Adrenal gland (tissue), 5 donors: ENCODE measurements around the gene PAGR1.
A peak's percentile ranks its signal among the peaks of the same experiment; 100 is the strongest.

Experiments
- POLR2A ChIP-seq, 2 donors: fragments of 450-650 bp; IDR thresholded peaks; one replicate each; pipeline ENCODE4 v1.6.1; 2017; ENCODE audit warnings: antibody characterized with exemption in 2 of 2, mild to moderate bottlenecking in 2 of 2, moderate library complexity in 1 of 2
- TF ChIP-seq, protein P1 (sequence below), 6 experiments: fragments of 450-650 bp in 4 of 6; fragments of 200-600 bp in 2 of 6; sonication (generic) in 1 of 6; IDR thresholded peaks; 1 replicate in 5 of 6; 2 replicates in 1 of 6; pipeline versions ENCODE4 v1.5.1 to v1.8.0; 2016 to 2021; ENCODE audit warnings: antibody characterized with exemption in 6 of 6, mild to moderate bottlenecking in 2 of 6, moderate library complexity in 1 of 6
- donor health status: DM: no; HTN: no; CAD: no.

GRCh38 chr16:29816694-29817441, 916 bp downstream of the PAGR1 start:
- TF ChIP-seq, protein P1, sequence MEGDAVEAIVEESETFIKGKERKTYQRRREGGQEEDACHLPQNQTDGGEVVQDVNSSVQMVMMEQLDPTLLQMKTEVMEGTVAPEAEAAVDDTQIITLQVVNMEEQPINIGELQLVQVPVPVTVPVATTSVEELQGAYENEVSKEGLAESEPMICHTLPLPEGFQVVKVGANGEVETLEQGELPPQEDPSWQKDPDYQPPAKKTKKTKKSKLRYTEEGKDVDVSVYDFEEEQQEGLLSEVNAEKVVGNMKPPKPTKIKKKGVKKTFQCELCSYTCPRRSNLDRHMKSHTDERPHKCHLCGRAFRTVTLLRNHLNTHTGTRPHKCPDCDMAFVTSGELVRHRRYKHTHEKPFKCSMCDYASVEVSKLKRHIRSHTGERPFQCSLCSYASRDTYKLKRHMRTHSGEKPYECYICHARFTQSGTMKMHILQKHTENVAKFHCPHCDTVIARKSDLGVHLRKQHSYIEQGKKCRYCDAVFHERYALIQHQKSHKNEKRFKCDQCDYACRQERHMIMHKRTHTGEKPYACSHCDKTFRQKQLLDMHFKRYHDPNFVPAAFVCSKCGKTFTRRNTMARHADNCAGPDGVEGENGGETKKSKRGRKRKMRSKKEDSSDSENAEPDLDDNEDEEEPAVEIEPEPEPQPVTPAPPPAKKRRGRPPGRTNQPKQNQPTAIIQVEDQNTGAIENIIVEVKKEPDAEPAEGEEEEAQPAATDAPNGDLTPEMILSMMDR (IDR thresholded peaks at IDR 0.05), result no peak
- peak in 1 of 2 donors; percentile 77 for TF ChIP-seq POLR2A (IDR thresholded peaks at IDR 0.05)
